MM.1S (cell line): ENCODE measurements around the gene TYW5.

Experiments
- DNase-seq: peaks from one replicate; pipeline ENCODE4 v3.0.0-alpha.2; 2015
- H2AFZ ChIP-seq: fragments of 300-600 bp; sonication (generic); 2 replicates; pipeline ENCODE4 v1.6.0; 2016; ENCODE audit warnings: antibody characterized with exemption, low read length
- H3F3A ChIP-seq: fragments of 300-600 bp; sonication (generic); 2 replicates; pipeline ENCODE4 v1.6.1; 2016; ENCODE audit warnings: mild to moderate bottlenecking, antibody characterized with exemption, low read length, moderate library complexity, mixed read lengths; ENCODE audit not compliant: insufficient read depth
- H3K27ac ChIP-seq: fragments of 300-600 bp; sonication (generic); 2 replicates; pipeline ENCODE4 v1.5.1; 2016; ENCODE audit warnings: mild to moderate bottlenecking, low read length
- H3K27me3 ChIP-seq: fragments of 300-600 bp; sonication (generic); replicated peaks from 2 replicates; pipeline ENCODE4 v1.6.0; 2016; ENCODE audit warnings: low read length; ENCODE audit not compliant: insufficient read depth
- H3K36me3 ChIP-seq: fragments of 300-600 bp; sonication (generic); replicated peaks from 2 replicates; pipeline ENCODE4 v1.6.1; 2016; ENCODE audit warnings: mild to moderate bottlenecking, low read length, mixed read lengths; ENCODE audit not compliant: insufficient read depth
- H3K4me1 ChIP-seq: fragments of 300-600 bp; sonication (generic); 2 replicates; pipeline ENCODE4 v1.6.1; 2016; ENCODE audit warnings: low read length, mixed read lengths
- H3K4me2 ChIP-seq: fragments of 300-600 bp; sonication (generic); 2 replicates; pipeline ENCODE4 v1.6.0; 2016; ENCODE audit warnings: low read depth, low read length
- H3K4me3 ChIP-seq: fragments of 300-600 bp; sonication (generic); 2 replicates; pipeline ENCODE4 v1.5.1; 2016; ENCODE audit warnings: low read length, mixed read lengths
- H3K79me2 ChIP-seq: fragments of 300-600 bp; sonication (generic); 2 replicates; pipeline ENCODE4 v1.6.1; 2016; ENCODE audit warnings: mixed run types, low read length, mixed read lengths
- H3K9ac ChIP-seq: fragments of 300-600 bp; sonication (generic); 2 replicates; pipeline ENCODE4 v1.6.1; 2016; ENCODE audit warnings: low read length, mixed read lengths
- H3K9me2 ChIP-seq: fragments of 300-600 bp; sonication (generic); replicated peaks from 2 replicates; pipeline ENCODE4 v1.6.1; 2016; ENCODE audit warnings: mild to moderate bottlenecking, low read length, mixed read lengths; ENCODE audit not compliant: insufficient read depth
- H3K9me3 ChIP-seq: fragments of 300-600 bp; sonication (generic); replicated peaks from 2 replicates; pipeline ENCODE4 v1.6.1; 2016; ENCODE audit warnings: mild to moderate bottlenecking, low read length, mixed read lengths; ENCODE audit not compliant: insufficient read depth
- H4K20me1 ChIP-seq: fragments of 300-600 bp; sonication (generic); 2 replicates; pipeline ENCODE4 v1.6.1; 2016; ENCODE audit warnings: mild to moderate bottlenecking, low read length, moderate library complexity, mixed read lengths; ENCODE audit not compliant: insufficient read depth
- EZH2 ChIP-seq: fragments of 300-600 bp; sonication (generic); optimal IDR thresholded peaks from 2 replicates; pipeline ENCODE3; 2017; ENCODE audit warnings: low read depth, mild to moderate bottlenecking, antibody characterized with exemption, low read length, mixed read lengths
- EZH2phosphoT487 ChIP-seq: fragments of 300-600 bp; sonication (generic); IDR thresholded peaks from 2 replicates; pipeline ENCODE4 v1.6.1; 2018; ENCODE audit warnings: antibody characterized with exemption, low read length
- TF ChIP-seq, protein P1 (sequence below): fragments of 300-600 bp; sonication (generic); IDR thresholded peaks from 2 replicates; pipeline ENCODE4 v1.5.1; 2016; ENCODE audit warnings: antibody characterized with exemption, low read length, mixed read lengths

Gene TYW5

DNA sequence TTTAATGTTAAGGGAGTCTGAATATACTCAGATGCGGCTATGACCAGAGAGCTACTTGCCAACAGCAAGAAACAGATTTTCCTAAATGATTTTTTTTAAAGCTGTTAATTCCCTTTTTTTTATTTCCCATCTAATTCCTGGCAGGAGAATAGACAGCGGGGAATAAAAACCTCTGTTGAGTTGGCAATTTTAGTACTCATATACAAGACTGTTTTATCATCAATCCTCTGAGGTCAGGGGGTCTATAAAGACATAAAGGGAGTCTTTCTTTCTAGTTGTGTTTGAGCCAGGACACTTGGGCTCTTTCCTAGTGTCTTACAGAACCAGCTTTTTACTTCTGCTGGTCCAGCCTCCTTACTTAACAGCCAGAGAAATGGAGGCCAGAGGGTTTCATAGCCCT, 29.5 kb upstream of the TYW5 start:
- Histone ChIP-seq H3K9ac (no peak overlapping the region), H2AFZ (no peak overlapping the region), H3K27me3 (no peaks in the 10 kb centered on the region), H3F3A (no peaks in the 10 kb centered on the region), H4K20me1 (no peaks in the 10 kb centered on the region), H3K27ac (no peak overlapping the region), H3K9me2 (no peaks in the 10 kb centered on the region), H3K4me3 (no peak overlapping the region), H3K4me2 (no peak overlapping the region), H3K9me3 (no peaks in the 10 kb centered on the region), H3K4me1 (peaks cover 5% of the 10 kb centered on the region; the same call in 1 of the 2 replicates), H3K36me3 (no peaks in the 10 kb centered on the region), H3K79me2 (no peaks in the 10 kb centered on the region)
- no peak for TF ChIP-seq EZH2phosphoT487
- no peak for TF ChIP-seq EZH2
- TF ChIP-seq, protein P1, sequence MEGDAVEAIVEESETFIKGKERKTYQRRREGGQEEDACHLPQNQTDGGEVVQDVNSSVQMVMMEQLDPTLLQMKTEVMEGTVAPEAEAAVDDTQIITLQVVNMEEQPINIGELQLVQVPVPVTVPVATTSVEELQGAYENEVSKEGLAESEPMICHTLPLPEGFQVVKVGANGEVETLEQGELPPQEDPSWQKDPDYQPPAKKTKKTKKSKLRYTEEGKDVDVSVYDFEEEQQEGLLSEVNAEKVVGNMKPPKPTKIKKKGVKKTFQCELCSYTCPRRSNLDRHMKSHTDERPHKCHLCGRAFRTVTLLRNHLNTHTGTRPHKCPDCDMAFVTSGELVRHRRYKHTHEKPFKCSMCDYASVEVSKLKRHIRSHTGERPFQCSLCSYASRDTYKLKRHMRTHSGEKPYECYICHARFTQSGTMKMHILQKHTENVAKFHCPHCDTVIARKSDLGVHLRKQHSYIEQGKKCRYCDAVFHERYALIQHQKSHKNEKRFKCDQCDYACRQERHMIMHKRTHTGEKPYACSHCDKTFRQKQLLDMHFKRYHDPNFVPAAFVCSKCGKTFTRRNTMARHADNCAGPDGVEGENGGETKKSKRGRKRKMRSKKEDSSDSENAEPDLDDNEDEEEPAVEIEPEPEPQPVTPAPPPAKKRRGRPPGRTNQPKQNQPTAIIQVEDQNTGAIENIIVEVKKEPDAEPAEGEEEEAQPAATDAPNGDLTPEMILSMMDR = no peak
- no peak for DNase-seq

DNA sequence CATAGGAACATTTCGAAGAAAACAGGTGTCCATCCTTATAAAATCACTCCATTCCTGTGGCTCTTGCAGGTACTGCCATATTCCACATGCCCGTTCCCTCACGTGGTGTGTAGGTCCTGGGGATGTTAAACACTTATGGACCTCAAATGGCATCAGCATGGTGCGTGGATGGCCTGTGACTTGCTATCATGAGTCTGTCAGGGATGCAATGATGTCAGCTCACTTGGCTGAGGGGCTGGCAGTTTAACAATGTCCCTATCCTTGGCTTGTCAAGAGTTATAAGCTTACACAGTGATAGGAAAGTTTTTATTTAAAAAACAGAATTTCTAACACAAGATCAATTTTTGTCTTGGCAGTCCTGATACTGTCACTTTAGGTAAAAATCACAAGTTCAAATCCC, 28.9 kb upstream of the TYW5 start:
- Histone ChIP-seq H3K4me2 (no peak overlapping the region), H3K9ac (no peak overlapping the region)

DNA sequence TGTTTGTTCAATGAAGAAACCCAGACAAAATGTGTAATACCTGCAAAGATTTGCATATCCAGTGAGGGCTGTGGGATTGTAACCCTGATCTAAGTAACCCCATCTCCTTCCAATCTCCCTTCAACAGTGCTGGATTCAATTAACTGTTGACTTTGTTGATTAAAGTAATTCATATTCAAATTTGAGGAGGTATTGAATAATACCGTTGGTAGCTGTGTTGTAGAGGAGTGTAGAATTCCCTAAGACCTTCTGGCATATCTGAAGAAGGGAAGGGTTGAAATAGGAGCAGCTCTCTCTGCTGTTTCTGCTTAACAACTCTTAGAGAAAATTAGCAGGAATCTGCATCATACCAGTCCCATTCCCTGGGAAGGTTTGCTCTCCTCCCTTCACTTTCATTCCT, 28.2 kb upstream of the TYW5 start:
- no peaks in the 10 kb centered on the region for H3K79me2 ChIP-seq
- no peaks in the 10 kb centered on the region for H4K20me1 ChIP-seq
- H2AFZ ChIP-seq = no peak overlapping the region
- H3K4me3 ChIP-seq = no peak overlapping the region
- 0 out of 2 replicates have a peak, but pooled peaks cover under 1% of the 10 kb centered on the region for H3F3A ChIP-seq
- H3K27ac ChIP-seq = no peak overlapping the region
- no peak for DNase-seq
- H3K4me1 ChIP-seq = peaks cover 13% of the 10 kb centered on the region
- no peak overlapping the region for H3K4me2 ChIP-seq
- H3K9ac ChIP-seq = no peak overlapping the region
- H3K9me3 ChIP-seq = no peaks in the 10 kb centered on the region
- no peaks in the 10 kb centered on the region for H3K9me2 ChIP-seq
- H3K36me3 ChIP-seq = no peaks in the 10 kb centered on the region
- TF ChIP-seq, protein P1 = no peak
- H3K27me3 ChIP-seq = no peaks in the 10 kb centered on the region

More for the DNA sequence above, 28.9 kb upstream of the TYW5 start:
- Histone ChIP-seq H2AFZ (no peak overlapping the region), H3F3A (no peaks in the 10 kb centered on the region), H3K27me3 (no peaks in the 10 kb centered on the region), H3K4me1 (peaks cover 7% of the 10 kb centered on the region; the same call in 1 of the 2 replicates), H3K79me2 (no peaks in the 10 kb centered on the region), H3K27ac (no peak overlapping the region), H3K9me3 (no peaks in the 10 kb centered on the region), H3K4me3 (no peak overlapping the region), H3K36me3 (no peaks in the 10 kb centered on the region), H4K20me1 (no peaks in the 10 kb centered on the region), H3K9me2 (no peaks in the 10 kb centered on the region)
- TF ChIP-seq, protein P1 = no peak
- TF ChIP-seq EZH2 (no peak), EZH2phosphoT487 (no peak)
- DNase-seq = no peak
